ENCODE data around the gene ZWINT.

GRCh38 chr10:56317603-56318002 lies 43.5 kb downstream of the ZWINT start:
- TF ChIP-seq, protein P1, sequence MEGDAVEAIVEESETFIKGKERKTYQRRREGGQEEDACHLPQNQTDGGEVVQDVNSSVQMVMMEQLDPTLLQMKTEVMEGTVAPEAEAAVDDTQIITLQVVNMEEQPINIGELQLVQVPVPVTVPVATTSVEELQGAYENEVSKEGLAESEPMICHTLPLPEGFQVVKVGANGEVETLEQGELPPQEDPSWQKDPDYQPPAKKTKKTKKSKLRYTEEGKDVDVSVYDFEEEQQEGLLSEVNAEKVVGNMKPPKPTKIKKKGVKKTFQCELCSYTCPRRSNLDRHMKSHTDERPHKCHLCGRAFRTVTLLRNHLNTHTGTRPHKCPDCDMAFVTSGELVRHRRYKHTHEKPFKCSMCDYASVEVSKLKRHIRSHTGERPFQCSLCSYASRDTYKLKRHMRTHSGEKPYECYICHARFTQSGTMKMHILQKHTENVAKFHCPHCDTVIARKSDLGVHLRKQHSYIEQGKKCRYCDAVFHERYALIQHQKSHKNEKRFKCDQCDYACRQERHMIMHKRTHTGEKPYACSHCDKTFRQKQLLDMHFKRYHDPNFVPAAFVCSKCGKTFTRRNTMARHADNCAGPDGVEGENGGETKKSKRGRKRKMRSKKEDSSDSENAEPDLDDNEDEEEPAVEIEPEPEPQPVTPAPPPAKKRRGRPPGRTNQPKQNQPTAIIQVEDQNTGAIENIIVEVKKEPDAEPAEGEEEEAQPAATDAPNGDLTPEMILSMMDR (conservative IDR thresholded peaks at IDR 0.05; ENCODE audit: low read depth, low read length) = no peak
- TF ChIP-seq MAFK (IDR thresholded peaks at IDR 0.05; ENCODE audit: low read depth, low read length) (no peak), BHLHE40 (IDR thresholded peaks at IDR 0.05; ENCODE audit: low read depth, low read length) (no peak), POLR2A (IDR thresholded peaks at IDR 0.05; ENCODE audit: low read depth, low read length) (no peak)

Data from IMR-90 (cell line).